CD14-positive monocyte (primary cell): ENCODE results near the gene TAOK1. TPM values are rescaled to one million over a fixed set of nuclear protein-coding genes. Genes with fewer than 3 reads are reported as not detected.

Experiments used
- DNase-seq, 3 donors: peaks; one replicate each; pipeline ENCODE4 v3.0.0-alpha.2; 2011 to 2022
- H2AFZ ChIP-seq: 2 replicates; pipeline ENCODE4 v1.6.0; 2012; ENCODE audit warnings: mild to moderate bottlenecking, low read depth, low read length, inconsistent platforms; ENCODE audit not compliant: insufficient read depth, poor library complexity, severe bottlenecking
- H3K27ac ChIP-seq, 2 donors: 1 replicate in 1 of 2; 2 replicates in 1 of 2; pipeline ENCODE4 v1.5.1; 2012 to 2013; ENCODE audit warnings: low read length in 2 of 2, control low read depth in 1 of 2, inconsistent platforms in 1 of 2, low read depth in 1 of 2, mild to moderate bottlenecking in 1 of 2
- H3K27me3 ChIP-seq, 2 donors: one replicate each; pipeline versions ENCODE4 v1.6.0 to v1.6.1; 2011 to 2013; ENCODE audit warnings: low read length in 2 of 2; ENCODE audit not compliant: control insufficient read depth in 2 of 2, insufficient read depth in 2 of 2
- H3K36me3 ChIP-seq, 2 donors: replicated peaks in 1 of 2; 1 replicate in 1 of 2; 2 replicates in 1 of 2; pipeline versions ENCODE4 v1.5.1 to v1.6.1; 2012 to 2013; ENCODE audit warnings: low read length in 2 of 2, control low read depth in 1 of 2, inconsistent platforms in 1 of 2, mild to moderate bottlenecking in 1 of 2; ENCODE audit not compliant: insufficient read depth in 2 of 2, control insufficient read depth in 1 of 2
- H3K4me1 ChIP-seq, 2 donors: 1 replicate in 1 of 2; 2 replicates in 1 of 2; pipeline versions ENCODE4 v1.5.1 to v1.6.1; 2012 to 2013; ENCODE audit warnings: low read length in 2 of 2, control low read depth in 1 of 2, inconsistent platforms in 1 of 2, mild to moderate bottlenecking in 1 of 2, moderate library complexity in 1 of 2; ENCODE audit not compliant: insufficient read depth in 2 of 2, control insufficient read depth in 1 of 2
- H3K4me2 ChIP-seq: replicated peaks from 2 replicates; pipeline ENCODE3; 2012; ENCODE audit warnings: low read length, moderate library complexity, mild to moderate bottlenecking; ENCODE audit not compliant: poor library complexity, severe bottlenecking; ENCODE audit errors: extremely low read depth
- H3K4me3 ChIP-seq, 3 experiments: fragments of 200-600 bp in 1 of 3; sonication (generic) in 1 of 3; replicated peaks in 1 of 3; 1 replicate in 2 of 3; 2 replicates in 1 of 3; pipeline ENCODE4 v1.5.1; 2011 to 2013; ENCODE audit warnings: low read length in 3 of 3, mild to moderate bottlenecking in 3 of 3, control low read depth in 2 of 3, low read depth in 2 of 3, inconsistent platforms in 1 of 3, moderate library complexity in 1 of 3
- H3K79me2 ChIP-seq: 2 replicates; pipeline ENCODE4 v1.6.0; 2012; ENCODE audit warnings: mild to moderate bottlenecking, control low read depth, inconsistent platforms, low read length, moderate library complexity; ENCODE audit not compliant: insufficient read depth
- H3K9ac ChIP-seq: 2 replicates; pipeline ENCODE4 v1.6.0; 2017; ENCODE audit warnings: low read length, mild to moderate bottlenecking; ENCODE audit not compliant: insufficient read depth, poor library complexity, severe bottlenecking
- H3K9me3 ChIP-seq, 2 donors: replicated peaks in 1 of 2; 1 replicate in 1 of 2; 2 replicates in 1 of 2; pipeline versions ENCODE4 v1.5.1 to v1.6.1; 2012 to 2013; ENCODE audit warnings: low read length in 2 of 2, control low read depth in 1 of 2; ENCODE audit not compliant: control insufficient read depth in 1 of 2, insufficient read depth in 1 of 2
- H4K20me1 ChIP-seq: 2 replicates; pipeline ENCODE4 v1.6.0; 2012; ENCODE audit warnings: mild to moderate bottlenecking, low read length, control low read depth, moderate library complexity; ENCODE audit not compliant: insufficient read depth
- H3K27ac Mint-ChIP-seq, 7 donors: one replicate each; pipeline ENCODE4 v1.8.0; 2020; ENCODE audit warnings: mild to moderate bottlenecking in 7 of 7, mixed read lengths in 7 of 7, moderate library complexity in 6 of 7, inconsistent platforms in 2 of 7
- H3K27me3 Mint-ChIP-seq, 3 donors: one replicate each; pipeline ENCODE4 v1.8.0; 2021 to 2022; ENCODE audit warnings: low read depth in 3 of 3, mild to moderate bottlenecking in 3 of 3, mixed read lengths in 3 of 3, moderate library complexity in 3 of 3, inconsistent platforms in 1 of 3
- H3K36me3 Mint-ChIP-seq, 2 donors: one replicate each; pipeline ENCODE4 v1.8.0; 2020; ENCODE audit warnings: mixed read lengths in 2 of 2, inconsistent platforms in 1 of 2, mild to moderate bottlenecking in 1 of 2
- H3K4me1 Mint-ChIP-seq: one replicate; pipeline ENCODE4 v1.8.0; 2020; ENCODE audit warnings: mild to moderate bottlenecking, mixed read lengths
- H3K4me3 Mint-ChIP-seq, 2 donors: one replicate each; pipeline ENCODE4 v1.8.0; 2020; ENCODE audit warnings: mild to moderate bottlenecking in 2 of 2, mixed read lengths in 2 of 2, moderate library complexity in 1 of 2
- H3K9me3 Mint-ChIP-seq, 7 donors: one replicate each; pipeline ENCODE4 v1.8.0; 2020 to 2022; ENCODE audit warnings: mixed read lengths in 7 of 7, mild to moderate bottlenecking in 6 of 7, moderate library complexity in 6 of 7, inconsistent platforms in 2 of 7
- CTCF ChIP-seq: fragments of 200-600 bp; IDR thresholded peaks from one replicate; pipeline ENCODE4 v1.8.0; 2022; ENCODE audit warnings: antibody characterized with exemption, mild to moderate bottlenecking
- WGBS: methylation state at CpG from one replicate; pipeline ENCODE4 v1.1.5; 2013; ENCODE audit warnings: missing lambda C conversion rate; ENCODE audit not compliant: insufficient coverage; 5-methylcytosine and 5-hydroxymethylcytosine counted together
- intact Hi-C, 2 donors: fragments of 100-400 bp; cut with micrococcal nuclease; formaldehyde crosslinking; loops; one replicate each; pipeline versions ENCODE4 v1.15.0 to v1.15.1; 2023
- polyA plus RNA-seq, 3 donors: library from polyadenylated mRNA; depleted of rRNA in 1 of 3; unstranded in 2 of 3; stranded (reverse) in 1 of 3; fragments of 300-500 nt in 2 of 3; fragments of >200 nt in 1 of 3; fragmentation: Illumina TruSeq in 2 of 3; gene quantifications; 1 replicate in 2 of 3; 2 replicates in 1 of 3; pipeline ENCODE4 v1.2.3, GENCODE V29; 2012 to 2021

Gene TAOK1
- polyA plus RNA-seq, 3 donors = 2.4 to 13.9 (median 4.8) TPM

DNA sequence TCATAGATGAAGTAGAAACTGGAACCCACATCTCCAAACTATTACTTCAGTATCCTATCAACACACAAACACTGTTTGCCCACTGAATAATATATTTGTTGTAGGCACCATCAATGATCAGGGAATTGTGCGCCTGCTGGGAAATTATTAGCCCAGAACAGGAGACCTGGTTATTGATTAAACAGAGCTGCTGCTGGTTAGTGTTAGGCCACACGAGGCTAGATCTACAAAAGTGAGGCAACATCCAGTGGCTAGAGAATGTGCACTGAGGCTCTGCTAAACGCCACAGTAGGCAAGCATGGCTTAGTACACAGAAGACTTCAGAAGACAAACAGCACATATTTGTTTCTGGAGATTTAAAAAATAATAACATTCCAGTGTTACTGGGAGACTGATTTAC lies 165.7 kb downstream of the TAOK1 start:
- Histone ChIP-seq H2AFZ (no peak overlapping the region), H3K36me3 (no peaks in the 10 kb centered on the region), H4K20me1 (no peaks in the 10 kb centered on the region), H3K4me1 (peaks cover 14 to 16% of the 10 kb centered on the region in 2 donors), H3K9ac (no peak overlapping the region), H3K27ac (no peak overlapping the region), H3K79me2 (no peaks in the 10 kb centered on the region), H3K4me2 (no peak overlapping the region), H3K27me3 (no peaks in the 10 kb centered on the region), H3K9me3 (no peaks in the 10 kb centered on the region), H3K4me3 (no peak overlapping the region)
- peaks cover 2 to 4% of the 10 kb centered on the region in 2 donors for H3K36me3 Mint-ChIP-seq
- WGBS = 71% methylated on average over 1 of the region's 3 CpGs
- H3K4me1 Mint-ChIP-seq = peaks cover 19% of the 10 kb centered on the region
- no peaks in the 10 kb centered on the region for H3K27me3 Mint-ChIP-seq
- no peak overlapping the region for H3K4me3 Mint-ChIP-seq
- intact Hi-C loops = no loop called here
- DNase-seq = no peak
- H3K9me3 Mint-ChIP-seq = peaks cover 0 to 3% (median 0%) of the 10 kb centered on the region in 7 donors
- TF ChIP-seq CTCF = no peak
- no peak overlapping the region for H3K27ac Mint-ChIP-seq

DNA sequence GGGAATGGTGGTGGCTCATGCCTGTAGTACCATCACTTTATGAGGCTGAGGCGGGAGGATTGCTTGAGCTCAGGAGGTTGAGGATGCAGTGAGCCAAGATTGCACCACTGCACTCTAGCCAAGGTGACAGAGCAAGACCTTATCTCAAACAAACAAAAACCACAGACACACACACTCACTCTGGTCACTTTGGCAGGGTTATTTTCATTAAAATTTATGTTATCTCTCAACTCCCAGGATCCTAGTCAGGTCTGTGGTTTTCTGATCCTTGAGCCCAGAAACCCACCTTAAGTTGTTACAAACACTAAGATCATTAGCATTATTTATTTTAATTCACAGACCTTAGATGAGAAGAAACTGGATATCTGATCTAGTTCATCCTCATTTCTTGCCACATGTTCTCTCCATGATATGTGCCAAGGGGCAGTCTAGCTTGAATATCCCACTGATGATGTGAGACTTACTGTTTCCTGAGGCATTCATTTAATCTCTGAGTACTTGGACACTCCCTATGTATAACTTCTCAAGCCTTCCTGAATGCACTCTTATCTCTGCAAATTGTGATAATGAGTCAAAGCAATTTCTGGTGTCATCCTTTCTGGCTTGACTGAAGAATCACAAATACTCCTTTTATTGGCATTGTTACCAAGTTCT lies 167.0 kb downstream of the TAOK1 start:
- Mint-ChIP-seq H3K36me3 (peaks cover 3 to 5% of the 10 kb centered on the region in 2 donors), H3K27me3 (no peaks in the 10 kb centered on the region), H3K4me3 (no peak overlapping the region), H3K4me1 (peaks cover 33% of the 10 kb centered on the region), H3K27ac (no peak overlapping the region), H3K9me3 (no peaks in the 10 kb centered on the region)
- no peak for TF ChIP-seq CTCF
- H3K4me1 ChIP-seq = peaks cover 27 to 30% of the 10 kb centered on the region in 2 donors
- no peak overlapping the region for H3K9ac ChIP-seq
- H3K4me2 ChIP-seq = no peak overlapping the region
- H4K20me1 ChIP-seq = no peaks in the 10 kb centered on the region
- no peak overlapping the region for H3K27ac ChIP-seq
- H3K79me2 ChIP-seq = peaks cover 5% of the 10 kb centered on the region
- intact Hi-C loops = no loop called here
- H3K9me3 ChIP-seq = no peaks in the 10 kb centered on the region
- H2AFZ ChIP-seq = no peak overlapping the region
- no CpG with 5 or more reads among the region's 1 CpG for WGBS
- no peak overlapping the region for H3K4me3 ChIP-seq
- H3K36me3 ChIP-seq = no peaks in the 10 kb centered on the region
- DNase-seq = no peak
- no peaks in the 10 kb centered on the region for H3K27me3 ChIP-seq
